GM18526 (cell line): ENCODE measurements around the gene MUC12.

Experiments used
- POLR2A ChIP-seq: IDR thresholded peaks from 3 replicates; pipeline ENCODE4 v1.6.1; 2011; ENCODE audit not compliant: insufficient read length; ENCODE audit errors: extremely low read depth

Gene MUC12

DNA sequence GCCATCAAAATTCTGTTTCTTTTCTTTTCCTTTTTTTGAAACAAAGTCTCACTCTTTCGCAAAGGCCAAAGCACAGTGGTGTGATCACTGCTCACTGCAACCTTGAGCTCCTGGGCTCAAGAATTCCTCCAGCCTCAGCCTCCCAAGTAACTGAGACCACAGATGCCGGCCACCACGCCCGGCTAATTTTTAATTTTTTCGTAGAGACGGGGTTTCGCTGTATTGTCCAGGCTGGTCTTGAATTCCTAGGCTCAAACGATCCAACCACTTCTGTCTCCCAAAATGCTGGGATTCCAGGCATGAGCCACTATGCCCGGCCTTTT, 90.2 kb downstream of the MUC12 start:
- no peak for TF ChIP-seq POLR2A

DNA sequence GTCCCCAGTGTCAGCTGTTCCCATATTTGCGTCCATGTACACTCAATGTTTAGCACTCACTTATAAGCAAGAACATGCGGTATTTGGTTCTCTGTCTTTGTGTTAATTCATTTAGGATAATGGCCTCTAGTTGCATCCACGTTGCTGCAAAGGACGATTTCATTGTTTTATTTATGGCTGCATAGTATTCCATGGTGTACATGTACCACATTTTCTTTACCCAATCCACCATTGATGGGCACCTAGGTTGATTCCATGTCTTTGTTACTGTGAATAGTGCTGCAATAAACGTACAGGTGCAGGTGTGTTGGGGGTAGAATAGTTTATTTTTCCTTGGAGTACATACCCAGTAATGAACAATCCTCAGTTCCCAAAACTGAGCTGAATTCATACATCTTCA, 91.6 kb downstream of the MUC12 start:
- TF ChIP-seq POLR2A, result no peak

- no peak for TF ChIP-seq POLR2A
Observed at GRCh38 chr7:101066141-101066832, 96.9 kb downstream of the MUC12 start.

DNA sequence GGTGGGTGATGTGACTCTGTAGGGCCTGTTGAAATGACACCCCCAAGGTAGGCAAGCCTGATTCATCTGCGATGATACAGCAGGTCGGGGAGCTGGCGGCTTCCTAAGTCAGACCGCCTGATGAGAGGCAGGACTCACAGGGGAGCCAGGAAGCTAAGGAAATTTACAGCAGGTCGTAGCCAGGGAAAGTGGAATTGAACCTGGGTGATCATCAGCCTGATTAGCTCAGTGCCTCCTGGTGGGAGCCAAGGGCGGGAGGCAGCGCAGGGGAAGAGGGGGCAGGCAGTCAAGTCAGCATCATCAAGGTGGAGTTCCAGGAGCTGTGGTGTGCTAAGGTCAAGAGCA, 97.4 kb downstream of the MUC12 start:
- no peak for TF ChIP-seq POLR2A

DNA sequence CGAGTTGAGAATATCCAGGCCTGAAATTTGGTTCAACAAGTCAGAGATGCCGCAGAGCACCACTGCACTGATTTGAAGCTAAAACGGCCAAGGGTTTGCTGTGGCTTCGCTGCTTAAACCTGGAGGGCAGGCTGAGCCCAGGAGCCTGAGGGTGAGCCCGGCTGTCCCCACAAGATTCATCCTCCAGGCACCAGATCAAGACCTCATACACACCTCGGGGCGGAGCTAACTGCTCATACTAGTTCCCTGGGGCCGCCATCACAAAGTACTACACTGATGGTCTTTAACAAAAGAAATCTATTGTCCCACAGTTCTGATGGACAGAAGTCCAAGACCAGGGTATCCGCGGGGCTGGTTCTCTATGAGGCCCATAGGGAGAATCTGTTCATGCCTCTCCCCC, 99.0 kb downstream of the MUC12 start:
- TF ChIP-seq POLR2A, result no peak
